Head of caudate nucleus (tissue), 42 donors: ENCODE measurements around the gene TNFRSF25.
"Not testable (repeated sequence)": the region's sequence is repeated elsewhere in the genome, so short reads cannot be mapped to it uniquely, and the experiment has no call there.

ENCODE experiments used
- DNase-seq, 42 donors: peaks; one replicate each; pipeline versions ENCODE4 v3.0.0 to v3.0.0-alpha.2; 2020 to 2021; ENCODE audit warnings: mixed read lengths in 7 of 42
- intact Hi-C: fragments of 100-400 bp; cut with DNase I; formaldehyde crosslinking; loops from one replicate; pipeline ENCODE4 v1.15.0; 2022

The TNFRSF25 gene

GRCh38 chr1:6445062-6445763 is 20.8 kb downstream of the TNFRSF25 start:
- peak in 15 of 42 donors; percentile 11 to 59 (median 27) for DNase-seq

DNA sequence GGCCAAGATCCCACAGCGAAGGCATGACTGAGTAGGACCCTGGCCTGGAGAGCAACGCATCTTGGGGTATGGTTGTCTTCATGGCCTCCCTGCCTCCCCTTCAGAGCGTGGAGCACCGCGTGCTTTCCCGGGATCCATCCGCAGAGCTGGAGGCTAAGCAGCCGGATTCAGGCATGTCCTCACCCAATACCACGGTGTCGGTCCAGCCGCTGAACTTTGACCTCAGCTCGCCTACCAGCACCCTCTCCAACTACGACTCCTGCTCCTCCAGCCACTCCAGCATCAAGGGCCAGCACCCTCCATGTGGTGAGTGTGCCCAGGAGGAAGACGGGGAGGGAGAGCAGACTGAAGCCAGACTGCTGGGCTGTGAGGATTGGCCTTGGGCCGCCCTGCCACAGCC is 21.6 kb downstream of the TNFRSF25 start:
- no peak for DNase-seq
- intact Hi-C loops: no loop called here

More at GRCh38 chr1:6445062-6445763, 20.8 kb downstream of the TNFRSF25 start:
- intact Hi-C loops: no loop called here

DNA sequence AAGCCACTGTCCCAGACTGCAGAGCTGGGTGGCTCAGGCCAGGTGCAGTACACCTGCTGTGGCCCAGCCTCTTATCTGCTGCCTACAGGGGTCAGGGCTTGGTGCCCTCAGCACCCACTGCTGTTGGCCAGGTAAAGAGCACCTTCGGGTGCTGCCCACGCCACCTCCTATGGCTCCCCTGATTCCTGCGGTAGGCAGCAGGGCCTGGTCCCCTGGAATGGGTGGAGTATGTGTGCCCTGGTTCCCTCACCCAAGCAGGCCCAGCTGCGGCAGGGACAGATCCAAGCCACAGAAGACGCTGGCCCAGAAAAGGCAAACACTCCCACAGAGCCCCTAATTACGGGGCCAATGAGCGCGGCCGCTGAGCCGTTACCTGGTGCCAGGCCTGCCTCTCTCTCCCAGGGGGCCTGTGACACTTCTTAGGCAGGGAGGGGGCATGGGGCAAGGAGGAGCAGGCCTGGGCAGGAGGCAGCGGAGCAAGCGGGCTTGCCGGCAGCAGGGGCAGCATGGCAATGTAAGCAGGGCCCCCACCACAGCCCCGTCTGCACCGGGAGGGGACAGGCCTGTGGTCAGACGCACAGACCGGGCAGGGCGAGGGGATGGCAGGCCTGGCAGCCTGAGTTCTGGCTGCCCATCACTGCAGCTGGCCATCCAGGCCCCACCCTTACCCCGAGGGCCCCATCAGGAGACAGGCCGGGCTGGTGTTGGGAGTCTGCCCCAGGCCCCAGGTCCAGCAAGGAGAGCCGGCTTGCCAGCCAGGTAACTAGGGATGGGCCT is 22.4 kb downstream of the TNFRSF25 start:
- intact Hi-C loops: no loop called here
- no peak for DNase-seq

DNA sequence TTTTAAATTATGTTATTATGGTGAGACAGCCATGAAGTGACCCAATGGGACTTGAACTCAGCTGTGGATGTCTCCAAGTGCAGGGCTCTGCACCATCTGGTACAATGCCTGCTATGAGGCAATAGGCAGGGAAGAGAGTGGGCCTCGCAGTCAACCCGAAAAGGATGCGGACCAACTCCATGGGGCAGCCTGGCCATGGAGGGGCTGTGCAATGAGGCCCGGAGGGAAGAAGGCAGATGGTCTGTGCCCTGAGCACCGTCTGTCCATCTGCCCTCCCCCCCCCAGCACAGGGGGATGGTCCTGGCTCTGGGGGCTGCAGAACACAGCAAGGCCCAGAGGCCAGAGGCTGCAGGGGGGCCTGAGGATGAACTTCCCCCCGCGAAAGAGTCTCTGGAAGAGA is 24.4 kb downstream of the TNFRSF25 start:
- intact Hi-C loops: no loop called here
- DNase-seq: no peak

- DNase-seq: no peak
- intact Hi-C loops: no loop called here
Observed at GRCh38 chr1:6440198-6441126, 25.5 kb downstream of the TNFRSF25 start.

DNA sequence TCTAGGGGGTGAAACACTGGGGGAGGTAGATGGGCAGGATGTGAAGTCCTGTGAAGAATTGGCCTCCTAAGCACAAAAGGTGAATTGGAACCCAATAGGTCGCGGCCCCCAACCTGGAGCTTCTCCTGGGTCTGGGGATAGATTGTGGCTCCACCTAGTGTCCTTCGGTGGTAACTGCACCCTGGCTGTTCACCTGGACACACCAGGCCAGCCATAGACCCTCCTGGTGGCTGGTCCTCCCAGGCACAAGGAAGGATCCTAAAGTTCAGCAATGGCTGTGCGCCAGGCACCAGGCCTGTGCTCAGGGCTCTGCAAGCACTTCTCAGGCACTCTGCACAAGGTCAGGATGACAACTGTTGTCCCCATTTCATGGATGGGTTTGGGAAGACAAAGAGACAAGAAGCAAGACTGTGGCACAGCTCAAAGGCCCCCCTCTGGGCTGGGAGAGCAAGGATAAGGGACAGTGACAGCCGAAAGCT is 27.9 kb downstream of the TNFRSF25 start:
- DNase-seq: peak; percentile 48 to 87 (median 72)
- intact Hi-C loops: no loop called here

DNA sequence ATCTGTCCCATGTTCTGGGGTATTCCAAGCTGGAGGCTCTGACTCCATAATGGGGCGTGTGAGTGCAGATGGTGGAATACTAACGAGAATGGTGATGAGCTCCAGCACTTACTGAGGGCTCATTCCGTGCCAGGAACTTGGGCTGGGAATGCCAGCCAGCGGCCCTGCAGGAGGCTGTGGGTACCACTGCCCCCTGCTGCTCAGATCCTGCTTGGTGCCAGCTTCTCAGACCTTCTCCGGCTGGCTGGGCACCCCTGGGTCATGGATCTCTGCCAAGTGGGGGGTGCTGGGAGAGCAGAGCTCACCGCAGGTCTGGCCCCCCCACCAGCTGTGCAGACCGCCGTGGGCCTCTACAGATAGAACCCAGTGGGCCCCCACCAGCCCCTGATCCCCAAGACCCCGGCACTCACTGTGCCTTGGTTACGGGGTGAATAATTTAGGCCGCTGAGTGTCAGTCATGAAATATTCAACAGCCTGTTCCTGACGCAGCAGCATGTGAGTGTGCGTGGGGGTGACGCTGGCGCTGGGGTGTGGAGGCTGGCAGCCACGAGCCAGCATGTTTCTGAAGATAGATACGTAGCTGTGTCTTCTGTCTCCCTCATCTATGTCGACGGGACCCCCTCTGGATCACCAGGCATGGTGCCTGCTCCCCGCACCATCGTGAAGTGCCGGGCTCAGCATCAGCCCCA is 28.8 kb downstream of the TNFRSF25 start:
- intact Hi-C loops: not testable (repeated sequence)
- peak; percentile 54 to 93 (median 78) for DNase-seq

GRCh38 chr1:6436277-6436676 is 29.7 kb downstream of the TNFRSF25 start:
- DNase-seq, intact Hi-C loops: not testable (repeated sequence)

- intact Hi-C loops: no loop called here
- no peak for DNase-seq
Observed at GRCh38 chr1:6435547-6435946, 30.4 kb downstream of the TNFRSF25 start.

DNA sequence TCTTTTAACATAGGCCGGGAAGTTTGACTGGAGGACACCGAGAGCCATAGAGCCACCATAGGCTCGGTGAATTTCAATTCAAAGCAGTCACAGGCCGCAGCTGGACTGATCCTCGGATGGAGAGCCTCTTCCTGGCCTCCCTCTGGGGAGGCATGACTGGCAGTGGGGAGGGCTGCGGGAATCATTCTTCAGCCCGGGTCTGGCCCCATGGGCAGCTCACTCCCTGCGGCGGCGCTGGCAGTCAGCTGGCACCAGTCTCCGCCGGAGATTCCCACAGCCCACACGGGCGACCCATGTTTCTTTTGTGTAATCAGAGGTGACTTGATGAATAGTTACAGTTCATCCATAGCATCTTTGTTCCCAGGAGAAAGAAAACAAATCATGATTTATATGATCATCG is 30.8 kb downstream of the TNFRSF25 start:
- DNase-seq: no peak
- intact Hi-C loops: no loop called here

GRCh38 chr1:6434186-6434585 is 31.8 kb downstream of the TNFRSF25 start:
- DNase-seq: no peak
- intact Hi-C loops: no loop called here

- DNase-seq, intact Hi-C loops: not testable (repeated sequence)
Observed at GRCh38 chr1:6431645-6432579, 34.1 kb downstream of the TNFRSF25 start.

- intact Hi-C loops: not testable (repeated sequence)
- peak in 40 of 42 donors; percentile 12 to 82 (median 56) for DNase-seq
Observed at GRCh38 chr1:6429660-6430411, 36.1 kb downstream of the TNFRSF25 start.

- DNase-seq, intact Hi-C loops: not testable (repeated sequence)
Observed at GRCh38 chr1:6428453-6428852, 37.5 kb downstream of the TNFRSF25 start.

- no peak for DNase-seq
- intact Hi-C loops: no loop called here
Observed at GRCh38 chr1:6427441-6428390, 38.3 kb downstream of the TNFRSF25 start.

DNA sequence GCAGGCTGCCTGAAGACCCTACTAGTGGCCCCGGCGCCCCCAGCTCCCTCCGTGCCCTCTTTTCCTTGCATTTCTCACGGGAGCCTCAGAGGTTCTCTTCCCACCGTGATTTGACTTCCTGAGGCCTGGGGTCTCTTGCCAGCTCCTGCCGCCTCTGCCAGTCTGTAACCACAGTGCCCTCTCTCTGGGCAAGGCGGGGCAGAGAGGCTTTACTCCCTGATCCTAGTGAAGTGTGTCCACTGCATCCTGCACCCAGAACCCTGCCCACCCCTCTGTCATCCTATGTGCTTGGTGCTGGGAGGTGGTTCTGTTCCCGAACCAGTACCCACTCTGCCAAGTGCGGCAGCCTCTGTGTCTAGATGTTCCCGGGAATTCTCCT is 39.0 kb downstream of the TNFRSF25 start:
- intact Hi-C loops: no loop called here
- no peak for DNase-seq
